ENCODE data around the gene MYB. TPM values are rescaled to one million over a fixed set of nuclear protein-coding genes. Genes with fewer than 3 reads are reported as not detected.
A peak's percentile ranks its signal among the peaks of the same experiment; 100 is the strongest.

The MYB gene
- total RNA-seq, result 0.21 and 0.56 TPM in 2 replicates
- 0.51 and 0.52 TPM in 2 replicates for polyA plus RNA-seq

DNA sequence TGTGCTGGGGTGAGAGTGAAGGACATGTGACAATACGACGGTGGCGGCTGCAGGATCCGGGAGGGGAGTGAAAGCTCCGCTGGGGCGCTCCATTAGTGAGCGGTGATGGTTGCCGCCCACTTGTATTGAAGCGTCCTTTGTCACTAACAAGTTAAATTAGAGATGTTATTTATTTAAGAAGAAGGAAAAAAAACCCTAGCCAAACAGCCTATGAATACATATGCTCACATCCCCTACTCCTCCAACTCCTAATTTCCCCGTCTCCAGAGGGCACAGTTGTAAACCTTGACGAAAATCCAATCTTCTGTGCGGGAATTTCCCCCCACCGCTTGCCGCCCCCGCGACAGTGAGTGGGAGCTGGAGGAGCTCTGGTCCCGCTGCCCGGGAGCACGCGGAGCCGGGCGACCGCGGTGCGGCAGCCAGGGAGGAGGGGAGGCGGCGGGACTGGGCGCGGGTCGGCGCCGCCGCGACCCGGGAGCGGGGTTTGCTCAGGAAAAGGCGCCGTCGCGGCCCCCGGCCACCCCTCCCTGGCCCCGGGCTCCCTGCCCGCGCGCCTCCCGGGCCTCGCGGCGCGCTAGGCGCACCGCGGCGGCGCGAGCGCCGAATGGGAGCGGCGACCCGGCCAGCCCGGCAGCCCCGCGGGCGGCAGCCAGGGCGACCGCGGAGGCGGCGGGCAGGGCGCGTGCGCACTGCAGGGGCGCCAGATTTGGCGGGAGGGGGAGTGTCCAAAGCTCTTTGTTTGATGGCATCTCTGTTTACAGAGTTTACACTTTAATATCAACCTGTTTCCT lies at the start of gene MYB:
MYB (plus strand) TSS at position 767 of the 791 bp plus-strand sequence. CDS start 206 bp downstream, outside the sequence.
- Histone ChIP-seq H3K4me1 (ENCODE audit: low read depth) (no peaks in the 10 kb centered on the region), H3K4me3 (peak within 1 kb of the TSS; percentile 41), H3K27ac (no peak within 1 kb of the TSS), H3K27me3 (peaks cover 78% of the 10 kb centered on the region), H3K36me3 (no peaks in the 10 kb centered on the region), H3K9me3 (ENCODE audit: low read depth) (no peaks in the 10 kb centered on the region)
- peak; percentile 58 to 73 for DNase-seq (ENCODE audit: low read depth in 1 of 2, low spot score in 1 of 2)
- TF ChIP-seq, protein P1, sequence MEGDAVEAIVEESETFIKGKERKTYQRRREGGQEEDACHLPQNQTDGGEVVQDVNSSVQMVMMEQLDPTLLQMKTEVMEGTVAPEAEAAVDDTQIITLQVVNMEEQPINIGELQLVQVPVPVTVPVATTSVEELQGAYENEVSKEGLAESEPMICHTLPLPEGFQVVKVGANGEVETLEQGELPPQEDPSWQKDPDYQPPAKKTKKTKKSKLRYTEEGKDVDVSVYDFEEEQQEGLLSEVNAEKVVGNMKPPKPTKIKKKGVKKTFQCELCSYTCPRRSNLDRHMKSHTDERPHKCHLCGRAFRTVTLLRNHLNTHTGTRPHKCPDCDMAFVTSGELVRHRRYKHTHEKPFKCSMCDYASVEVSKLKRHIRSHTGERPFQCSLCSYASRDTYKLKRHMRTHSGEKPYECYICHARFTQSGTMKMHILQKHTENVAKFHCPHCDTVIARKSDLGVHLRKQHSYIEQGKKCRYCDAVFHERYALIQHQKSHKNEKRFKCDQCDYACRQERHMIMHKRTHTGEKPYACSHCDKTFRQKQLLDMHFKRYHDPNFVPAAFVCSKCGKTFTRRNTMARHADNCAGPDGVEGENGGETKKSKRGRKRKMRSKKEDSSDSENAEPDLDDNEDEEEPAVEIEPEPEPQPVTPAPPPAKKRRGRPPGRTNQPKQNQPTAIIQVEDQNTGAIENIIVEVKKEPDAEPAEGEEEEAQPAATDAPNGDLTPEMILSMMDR (IDR thresholded peaks at IDR 0.05; ENCODE audit: low read depth, low read length), result no peak

DNA sequence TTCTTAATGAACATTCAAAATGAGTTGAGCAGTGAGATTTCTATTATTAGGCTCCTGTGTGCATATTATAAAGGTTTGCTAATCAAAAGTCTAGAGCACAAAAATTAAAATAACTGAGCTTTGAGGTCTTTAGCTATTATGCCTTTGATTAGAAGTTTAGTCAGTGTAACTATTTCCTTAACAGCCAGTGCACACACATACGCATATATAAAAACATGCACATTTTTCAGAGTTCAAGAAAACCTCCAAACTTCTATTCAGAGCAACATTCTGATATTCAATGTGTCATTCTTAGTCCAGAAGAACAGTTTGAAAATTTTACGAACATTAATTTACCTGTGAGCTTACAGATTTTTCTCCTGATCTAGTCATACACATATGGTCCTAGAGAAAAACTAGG lies 48.3 kb upstream of the MYB start:
- Histone ChIP-seq H3K4me3 (no peak overlapping the region), H3K27me3 (no peaks in the 10 kb centered on the region), H3K4me1 (ENCODE audit: low read depth) (no peaks in the 10 kb centered on the region), H3K36me3 (no peaks in the 10 kb centered on the region), H3K9me3 (ENCODE audit: low read depth) (no peaks in the 10 kb centered on the region), H3K27ac (no peak overlapping the region)
- no peak for DNase-seq (ENCODE audit: low read depth in 1 of 2, low spot score in 1 of 2)
- TF ChIP-seq, protein P1 (IDR thresholded peaks at IDR 0.05; ENCODE audit: low read depth, low read length), result no peak

DNA sequence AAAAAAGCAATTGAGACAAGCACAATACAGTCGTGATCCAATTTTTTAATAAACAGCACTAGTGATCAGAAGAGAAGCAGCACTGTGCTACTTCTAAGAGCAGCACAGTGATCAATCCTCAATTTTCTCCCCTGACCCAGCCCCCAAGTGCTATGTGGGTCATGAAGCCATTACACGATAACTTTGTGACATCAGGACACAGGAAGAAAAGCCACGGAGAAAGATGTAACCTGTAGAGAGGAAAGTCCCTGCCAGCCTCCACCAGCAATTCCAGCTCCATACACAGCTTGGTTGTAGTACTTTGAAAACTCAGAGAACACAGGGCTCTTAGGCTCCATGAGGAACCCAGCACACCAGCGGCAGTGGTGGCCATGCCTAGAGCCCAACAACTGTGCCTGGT lies 45.3 kb upstream of the MYB start:
- no peaks in the 10 kb centered on the region for H3K36me3 ChIP-seq
- no peaks in the 10 kb centered on the region for H3K4me1 ChIP-seq (ENCODE audit: low read depth)
- TF ChIP-seq, protein P1 (IDR thresholded peaks at IDR 0.05; ENCODE audit: low read depth, low read length), result no peak
- DNase-seq (ENCODE audit: low read depth in 1 of 2, low spot score in 1 of 2), result no peak
- no peak overlapping the region for H3K4me3 ChIP-seq
- H3K27me3 ChIP-seq, result no peaks in the 10 kb centered on the region
- no peak overlapping the region for H3K27ac ChIP-seq
- H3K9me3 ChIP-seq (ENCODE audit: low read depth), result no peaks in the 10 kb centered on the region

DNA sequence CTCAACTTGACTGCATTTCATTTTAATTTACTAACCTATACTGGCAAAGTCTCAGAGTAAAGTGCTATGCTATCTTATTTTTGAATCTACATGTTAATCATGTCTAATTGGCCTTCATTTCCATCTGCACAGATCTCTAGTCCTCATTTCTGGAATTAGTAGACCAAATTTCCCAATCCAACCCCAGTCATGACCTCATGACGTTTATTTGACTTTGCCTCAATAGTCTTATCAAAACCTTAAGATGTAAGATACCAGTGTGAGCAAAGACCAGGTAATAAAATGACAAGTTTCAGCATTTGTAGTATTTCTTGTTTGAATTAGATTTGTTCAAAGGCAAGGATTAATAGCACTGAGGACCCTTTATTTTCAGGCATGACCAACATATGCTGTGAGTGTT lies 43.3 kb upstream of the MYB start:
- TF ChIP-seq, protein P1 (IDR thresholded peaks at IDR 0.05; ENCODE audit: low read depth, low read length), result no peak
- no peak overlapping the region for H3K4me3 ChIP-seq
- no peak overlapping the region for H3K27ac ChIP-seq
- no peaks in the 10 kb centered on the region for H3K4me1 ChIP-seq (ENCODE audit: low read depth)
- no peaks in the 10 kb centered on the region for H3K36me3 ChIP-seq
- no peak for DNase-seq (ENCODE audit: low read depth in 1 of 2, low spot score in 1 of 2)
- no peaks in the 10 kb centered on the region for H3K27me3 ChIP-seq
- H3K9me3 ChIP-seq (ENCODE audit: low read depth), result no peaks in the 10 kb centered on the region

DNA sequence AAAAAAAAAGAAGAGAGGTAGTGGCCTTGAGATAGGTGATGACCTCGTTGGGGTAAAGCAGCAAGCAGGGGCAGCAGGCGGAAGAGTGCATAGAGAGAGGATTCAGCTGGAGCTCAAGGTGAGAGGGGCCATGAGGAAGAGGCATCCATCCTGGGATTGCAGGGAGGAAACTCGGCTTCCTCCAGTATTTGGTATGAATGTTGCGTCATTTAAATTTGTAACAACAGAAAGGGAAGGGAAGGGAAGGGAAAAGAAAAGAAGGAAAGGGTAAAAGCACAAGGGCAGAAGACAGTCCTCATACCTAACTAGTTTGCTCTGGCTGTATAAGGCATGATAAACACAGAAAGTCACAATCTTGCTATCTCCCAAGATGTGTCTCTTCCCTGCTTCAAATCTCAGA lies 39.9 kb upstream of the MYB start:
- Histone ChIP-seq H3K4me1 (ENCODE audit: low read depth) (no peaks in the 10 kb centered on the region), H3K36me3 (no peaks in the 10 kb centered on the region), H3K27me3 (no peaks in the 10 kb centered on the region), H3K9me3 (ENCODE audit: low read depth) (no peaks in the 10 kb centered on the region), H3K27ac (no peak overlapping the region), H3K4me3 (no peak overlapping the region)
- TF ChIP-seq, protein P1 (IDR thresholded peaks at IDR 0.05; ENCODE audit: low read depth, low read length), result no peak
- DNase-seq (ENCODE audit: low read depth in 1 of 2, low spot score in 1 of 2), result no peak
